Hematopoietic multipotent progenitor cell treated with erythropoietin and hydrocortisone succinate and interleukin-3 and kit ligand, for 8 days (in vitro differentiated cells): Measurements from ENCODE around the gene KRTAP20-1.

ENCODE experiments used
- DNase-seq: peaks from one replicate; pipeline ENCODE4 v3.0.0-alpha.2; 2015

Gene KRTAP20-1

GRCh38 chr21:30652891-30653290 is 36.7 kb downstream of the KRTAP20-1 start:
- no peak for DNase-seq
